T-helper 2 cell treated with Interferon-gamma antibody and Interleukin-4, amounts not matched to agents 5 μg/mL and 100 μg/mL, for 36 hours (primary cell): ENCODE measurements around the gene RNF4.
A peak's percentile ranks its signal among the peaks of the same experiment; 100 is the strongest.
"Not testable (repeated sequence)": the region's sequence is repeated elsewhere in the genome, so short reads cannot be mapped to it uniquely, and the experiment has no call there.

Experiments used
- DNase-seq: peaks from one replicate; pipeline ENCODE4 v3.0.0; 2021; ENCODE audit warnings: low spot score
- H3K27ac Mint-ChIP-seq: one replicate; pipeline ENCODE4 v1.8.0; 2021; ENCODE audit warnings: mild to moderate bottlenecking, mixed read lengths
- H3K27me3 Mint-ChIP-seq: one replicate; pipeline ENCODE4 v1.8.0; 2021; ENCODE audit warnings: low read depth, mixed read lengths
- H3K36me3 Mint-ChIP-seq: one replicate; pipeline ENCODE4 v1.8.0; 2021; ENCODE audit warnings: low read depth, mixed read lengths
- H3K4me1 Mint-ChIP-seq: one replicate; pipeline ENCODE4 v1.8.0; 2021; ENCODE audit warnings: low read depth, mixed read lengths
- H3K4me3 Mint-ChIP-seq: one replicate; pipeline ENCODE4 v1.8.0; 2022; ENCODE audit warnings: mild to moderate bottlenecking, moderate library complexity, mixed read lengths
- H3K9me3 Mint-ChIP-seq: one replicate; pipeline ENCODE4 v1.8.0; 2021; ENCODE audit warnings: mixed read lengths

The RNF4 gene

GRCh38 chr4:2458546-2459491, 10.1 kb upstream of the RNF4 start:
- DNase-seq, result no peak
- no peaks in the 10 kb centered on the region for H3K36me3 Mint-ChIP-seq
- H3K4me1 Mint-ChIP-seq, result peaks cover 10% of the 10 kb centered on the region
- no peak overlapping the region for H3K27ac Mint-ChIP-seq
- H3K4me3 Mint-ChIP-seq, result no peak overlapping the region
- no peaks in the 10 kb centered on the region for H3K9me3 Mint-ChIP-seq
- peaks cover 18% of the 10 kb centered on the region for H3K27me3 Mint-ChIP-seq

- H3K9me3 Mint-ChIP-seq, result no peaks in the 10 kb centered on the region
- H3K4me3 Mint-ChIP-seq, result no peak overlapping the region
- DNase-seq, result no peak
- H3K36me3 Mint-ChIP-seq, result no peaks in the 10 kb centered on the region
- H3K27me3 Mint-ChIP-seq, result peaks cover 19% of the 10 kb centered on the region
- H3K4me1 Mint-ChIP-seq, result peaks cover 10% of the 10 kb centered on the region
- no peak overlapping the region for H3K27ac Mint-ChIP-seq
Measured at GRCh38 chr4:2459589-2460349, 9.1 kb upstream of the RNF4 start.

GRCh38 chr4:2461246-2461960, 7.5 kb upstream of the RNF4 start:
- no peaks in the 10 kb centered on the region for H3K9me3 Mint-ChIP-seq
- H3K4me3 Mint-ChIP-seq, result peak overlapping the region; percentile 77
- no peak overlapping the region for H3K27ac Mint-ChIP-seq
- no peaks in the 10 kb centered on the region for H3K36me3 Mint-ChIP-seq
- no peak for DNase-seq
- peaks cover 19% of the 10 kb centered on the region for H3K27me3 Mint-ChIP-seq
- peaks cover 10% of the 10 kb centered on the region for H3K4me1 Mint-ChIP-seq

GRCh38 chr4:2462218-2462991, 6.5 kb upstream of the RNF4 start:
- H3K4me3 Mint-ChIP-seq, result peak overlapping the region; percentile 77
- H3K36me3 Mint-ChIP-seq, result no peaks in the 10 kb centered on the region
- peak; percentile 70 for DNase-seq
- no peak overlapping the region for H3K27ac Mint-ChIP-seq
- H3K4me1 Mint-ChIP-seq, result peaks cover 13% of the 10 kb centered on the region
- peaks cover 19% of the 10 kb centered on the region for H3K27me3 Mint-ChIP-seq
- no peaks in the 10 kb centered on the region for H3K9me3 Mint-ChIP-seq

- no peak for DNase-seq
- Mint-ChIP-seq H3K27me3 (peaks cover 19% of the 10 kb centered on the region), H3K4me3 (peak overlapping the region; percentile 69), H3K36me3 (peaks cover 3% of the 10 kb centered on the region), H3K4me1 (peaks cover 15% of the 10 kb centered on the region), H3K9me3 (no peaks in the 10 kb centered on the region), H3K27ac (no peak overlapping the region)
Measured at GRCh38 chr4:2462992-2463762, 5.7 kb upstream of the RNF4 start.

- Mint-ChIP-seq H3K27me3 (peaks cover 15% of the 10 kb centered on the region), H3K9me3 (no peaks in the 10 kb centered on the region), H3K36me3 (peaks cover 8% of the 10 kb centered on the region), H3K4me3 (no peak overlapping the region), H3K4me1 (peaks cover 18% of the 10 kb centered on the region), H3K27ac (no peak overlapping the region)
- DNase-seq, result no peak
Measured at GRCh38 chr4:2465032-2465431, 3.9 kb upstream of the RNF4 start.

GRCh38 chr4:2465544-2465943, 3.4 kb upstream of the RNF4 start:
- DNase-seq, H3K4me3 Mint-ChIP-seq, H3K27ac Mint-ChIP-seq, H3K9me3 Mint-ChIP-seq: not testable (repeated sequence)
- Mint-ChIP-seq H3K27me3 (peaks cover 15% of the 10 kb centered on the region), H3K4me1 (peaks cover 23% of the 10 kb centered on the region), H3K36me3 (peaks cover 13% of the 10 kb centered on the region)

GRCh38 chr4:2469192-2469984, 482 bp downstream of the RNF4 start:
- Mint-ChIP-seq H3K4me1 (peaks cover 29% of the 10 kb centered on the region), H3K9me3 (no peaks in the 10 kb centered on the region), H3K27me3 (no peaks in the 10 kb centered on the region), H3K36me3 (peaks cover 38% of the 10 kb centered on the region), H3K27ac (peak overlapping the region; percentile 97), H3K4me3 (peak overlapping the region; percentile 98)
- DNase-seq, result peak; percentile 77

GRCh38 chr4:2470791-2471190, 1.9 kb downstream of the RNF4 start:
- Mint-ChIP-seq H3K27me3 (no peaks in the 10 kb centered on the region), H3K4me1 (peaks cover 32% of the 10 kb centered on the region), H3K27ac (peak overlapping the region; percentile 97), H3K36me3 (peaks cover 42% of the 10 kb centered on the region), H3K4me3 (peak overlapping the region; percentile 98), H3K9me3 (no peaks in the 10 kb centered on the region)
- no peak for DNase-seq

- Mint-ChIP-seq H3K4me3 (no peak overlapping the region), H3K4me1 (peaks cover 35% of the 10 kb centered on the region), H3K9me3 (no peaks in the 10 kb centered on the region), H3K27ac (no peak overlapping the region), H3K27me3 (no peaks in the 10 kb centered on the region), H3K36me3 (peaks cover 49% of the 10 kb centered on the region)
- no peak for DNase-seq
Measured at GRCh38 chr4:2472187-2472586, 3.3 kb downstream of the RNF4 start.

- Mint-ChIP-seq H3K4me3 (no peak overlapping the region), H3K36me3 (peaks cover 34% of the 10 kb centered on the region), H3K27me3 (no peaks in the 10 kb centered on the region), H3K4me1 (peaks cover 57% of the 10 kb centered on the region), H3K27ac (no peak overlapping the region), H3K9me3 (no peaks in the 10 kb centered on the region)
- DNase-seq, result no peak
Measured at GRCh38 chr4:2478229-2478628, 9.3 kb downstream of the RNF4 start.

- peaks cover 74% of the 10 kb centered on the region for H3K4me1 Mint-ChIP-seq
- no peak overlapping the region for H3K4me3 Mint-ChIP-seq
- H3K36me3 Mint-ChIP-seq, result peaks cover 29% of the 10 kb centered on the region
- peak overlapping the region; percentile 67 for H3K27ac Mint-ChIP-seq
- H3K27me3 Mint-ChIP-seq, result no peaks in the 10 kb centered on the region
- DNase-seq, result no peak
- H3K9me3 Mint-ChIP-seq, result no peaks in the 10 kb centered on the region
Measured at GRCh38 chr4:2480649-2481048, 11.7 kb downstream of the RNF4 start.
